HEK293T (cell line): ENCODE data around the gene SCNN1B.

Source experiments
- ARNT ChIP-seq: fragments of 450-650 bp; IDR thresholded peaks from 2 replicates; pipeline ENCODE4 v1.6.1; 2017; ENCODE audit warnings: mild to moderate bottlenecking
- BHLHE40 ChIP-seq: fragments of 450-650 bp; IDR thresholded peaks from 2 replicates; pipeline ENCODE4 v1.6.1; 2016; ENCODE audit warnings: mild to moderate bottlenecking, moderate library complexity, borderline replicate concordance
- CTBP1 ChIP-seq: fragments of 450-650 bp; IDR thresholded peaks from 2 replicates; pipeline ENCODE4 v1.6.1; 2016; ENCODE audit warnings: borderline replicate concordance
- ELF4 ChIP-seq: fragments of 450-650 bp; IDR thresholded peaks from 2 replicates; pipeline ENCODE4 v1.6.1; 2017; ENCODE audit warnings: antibody characterized with exemption
- FOXA1 ChIP-seq: fragments of 450-650 bp; IDR thresholded peaks from 2 replicates; pipeline ENCODE4 v1.6.1; 2016; ENCODE audit warnings: mild to moderate bottlenecking
- FOXK2 ChIP-seq: fragments of 450-650 bp; IDR thresholded peaks from 2 replicates; pipeline ENCODE4 v1.6.1; 2016; ENCODE audit warnings: mild to moderate bottlenecking
- FOXM1 ChIP-seq: fragments of 450-650 bp; IDR thresholded peaks from 2 replicates; pipeline ENCODE4 v1.6.1; 2017; ENCODE audit warnings: mild to moderate bottlenecking, borderline replicate concordance
- LEF1 ChIP-seq: fragments of 450-650 bp; IDR thresholded peaks from 2 replicates; pipeline ENCODE4 v1.6.1; 2017; ENCODE audit warnings: mild to moderate bottlenecking, borderline replicate concordance
- NFRKB ChIP-seq: fragments of 450-650 bp; IDR thresholded peaks from 2 replicates; pipeline ENCODE4 v1.6.1; 2016; ENCODE audit warnings: mild to moderate bottlenecking, moderate library complexity
- PKNOX1 ChIP-seq: fragments of 450-650 bp; IDR thresholded peaks from 2 replicates; pipeline ENCODE4 v1.6.1; 2016
- SP1 ChIP-seq: fragments of 450-650 bp; IDR thresholded peaks from 2 replicates; pipeline ENCODE4 v1.6.1; 2017
- SUZ12 ChIP-seq: fragments of 450-650 bp; IDR thresholded peaks from 2 replicates; pipeline ENCODE4 v1.6.1; 2016; ENCODE audit warnings: mild to moderate bottlenecking
- TARDBP ChIP-seq: fragments of 450-650 bp; IDR thresholded peaks from 2 replicates; pipeline ENCODE4 v1.6.1; 2016

- TF ChIP-seq SUZ12 = no peak
- TF ChIP-seq BHLHE40 = no peak
- no peak for TF ChIP-seq CTBP1
- TF ChIP-seq ARNT = no peak
- TF ChIP-seq TARDBP = no peak
- TF ChIP-seq FOXM1 = no peak
- TF ChIP-seq NFRKB = no peak
- TF ChIP-seq FOXK2 = no peak
- no peak for TF ChIP-seq SP1
- no peak for TF ChIP-seq PKNOX1
- TF ChIP-seq LEF1 = no peak
- TF ChIP-seq ELF4 = no peak
- no peak for TF ChIP-seq FOXA1
These were observed 7.8 kb upstream of the SCNN1B start for GRCh38 chr16:23294260-23294659.
